IMR-90 (cell line): ENCODE measurements around the gene C9orf78. TPM values are rescaled to one million over a fixed set of nuclear protein-coding genes. Genes with fewer than 3 reads are reported as not detected.

Source experiments
- ATAC-seq: fragments of 200-7000 bp; cut with Tn5 transposase; 2 replicates; pipeline ENCODE4 v1.9.1; 2020; ENCODE audit warnings: low read depth, mild to moderate bottlenecking, moderate library complexity
- BruUV-seq: library from RNA; stranded (reverse); fragments of 400-500 nt; replicated peaks from 2 replicates; lab custom pipeline; 2021; lab: Mats Ljungman, UMichigan
- CTCF ChIA-PET: fragments of 300-600 bp; formaldehyde crosslinking; extraction: SDS; loops from one replicate; lab custom pipeline; 2021; ENCODE audit warnings: antibody characterized with exemption; lab: Yijun Ruan, JAX
- POLR2A ChIA-PET: fragments of 300-600 bp; sonication (Branson Sonifier 250); formaldehyde crosslinking; loops from one replicate; lab custom pipeline; 2022; ENCODE audit warnings: antibody characterized with exemption; ENCODE audit not compliant: unreplicated experiment; lab: Charles Lee
- DNase-seq: peaks from one replicate; pipeline ENCODE4 v3.0.0; 2013
- H2AFZ ChIP-seq: replicated peaks from 2 replicates; pipeline ENCODE3; 2013; ENCODE audit warnings: low read length, mild to moderate bottlenecking; ENCODE audit not compliant: poor library complexity
- H2AK5ac ChIP-seq: 2 replicates; pipeline ENCODE4 v1.6.1; 2013; ENCODE audit warnings: low read depth, low read length, inconsistent platforms
- H2AK9ac ChIP-seq: replicated peaks from 2 replicates; pipeline ENCODE3; 2013; ENCODE audit warnings: mild to moderate bottlenecking, low read depth, low read length, moderate library complexity; ENCODE audit not compliant: poor library complexity
- H2BK120ac ChIP-seq: 2 replicates; pipeline ENCODE4 v1.6.1; 2013; ENCODE audit warnings: low read depth, low read length, inconsistent platforms
- H2BK15ac ChIP-seq: 3 replicates; pipeline ENCODE4 v1.6.1; 2013; ENCODE audit warnings: low read depth, low read length, inconsistent platforms
- H2BK20ac ChIP-seq: 2 replicates; pipeline ENCODE4 v1.6.1; 2013; ENCODE audit warnings: low read depth, mild to moderate bottlenecking, inconsistent platforms, low read length, moderate library complexity
- H2BK5ac ChIP-seq: 2 replicates; pipeline ENCODE4 v1.6.1; 2013; ENCODE audit warnings: mild to moderate bottlenecking, low read depth, low read length, inconsistent platforms; ENCODE audit not compliant: poor library complexity, severe bottlenecking
- H3K14ac ChIP-seq: replicated peaks from 2 replicates; pipeline ENCODE4 v1.6.1; 2013; ENCODE audit warnings: low read depth, low read length, inconsistent platforms
- H3K18ac ChIP-seq: 2 replicates; pipeline ENCODE4 v1.6.1; 2013; ENCODE audit warnings: low read depth, low read length, control low read depth
- H3K23ac ChIP-seq: 2 replicates; pipeline ENCODE4 v1.6.1; 2013; ENCODE audit warnings: low read depth, low read length, inconsistent platforms
- H3K27ac ChIP-seq: 2 replicates; pipeline ENCODE4 v1.5.1; 2013; ENCODE audit warnings: mild to moderate bottlenecking, control low read depth, low read length; ENCODE audit not compliant: insufficient read depth
- H3K27me3 ChIP-seq: 2 replicates; pipeline ENCODE4 v1.6.1; 2013; ENCODE audit warnings: low read length; ENCODE audit not compliant: control insufficient read depth, insufficient read depth
- H3K36me3 ChIP-seq: 2 replicates; pipeline ENCODE4 v1.6.1; 2013; ENCODE audit warnings: low read length, mixed read lengths; ENCODE audit not compliant: control insufficient read depth, insufficient read depth
- H3K4ac ChIP-seq: 2 replicates; pipeline ENCODE4 v1.6.1; 2013; ENCODE audit warnings: low read depth, low read length, inconsistent platforms
- H3K4me1 ChIP-seq: 2 replicates; pipeline ENCODE4 v1.6.1; 2013; ENCODE audit warnings: low read length, mixed read lengths; ENCODE audit not compliant: control insufficient read depth, insufficient read depth
- H3K4me2 ChIP-seq: 2 replicates; pipeline ENCODE4 v1.6.1; 2013; ENCODE audit warnings: low read depth, mild to moderate bottlenecking, control low read depth, low read length, moderate library complexity
- H3K4me3 ChIP-seq: 2 replicates; pipeline ENCODE4 v1.5.1; 2013; ENCODE audit warnings: low read depth, mild to moderate bottlenecking, control low read depth, low read length, moderate library complexity; ENCODE audit not compliant: insufficient read depth
- H3K56ac ChIP-seq: 2 replicates; pipeline ENCODE4 v1.6.1; 2013; ENCODE audit warnings: low read length, inconsistent platforms; ENCODE audit not compliant: insufficient read depth; ENCODE audit errors: extremely low read depth
- H3K79me1 ChIP-seq, 2 experiments: 2 replicates each; pipeline ENCODE4 v1.6.1; 2013; ENCODE audit warnings: low read length in 2 of 2, inconsistent platforms in 1 of 2, low read depth in 1 of 2
- H3K9ac ChIP-seq: 2 replicates; pipeline ENCODE4 v1.6.1; 2013; ENCODE audit warnings: low read depth, low read length, control low read depth
- H3K9me1 ChIP-seq: 2 replicates; pipeline ENCODE4 v1.6.1; 2013; ENCODE audit warnings: low read length, inconsistent platforms; ENCODE audit not compliant: insufficient read depth
- H3K9me3 ChIP-seq: 2 replicates; pipeline ENCODE4 v1.6.1; 2013; ENCODE audit warnings: low read length; ENCODE audit not compliant: control insufficient read depth, insufficient read depth
- H4K20me1 ChIP-seq: 2 replicates; pipeline ENCODE4 v1.6.1; 2013; ENCODE audit warnings: low read length, inconsistent platforms; ENCODE audit not compliant: insufficient read depth
- H4K5ac ChIP-seq: 2 replicates; pipeline ENCODE4 v1.6.1; 2013; ENCODE audit warnings: mild to moderate bottlenecking, low read depth, low read length, control low read depth
- H4K8ac ChIP-seq, 2 experiments: 2 replicates each; pipeline ENCODE4 v1.6.1; 2013; ENCODE audit warnings: low read depth in 2 of 2, low read length in 2 of 2, control low read depth in 1 of 2, inconsistent platforms in 1 of 2
- H4K91ac ChIP-seq: 2 replicates; pipeline ENCODE4 v1.6.1; 2013; ENCODE audit warnings: low read depth, low read length, inconsistent platforms; ENCODE audit not compliant: insufficient read depth
- BHLHE40 ChIP-seq: fragments of 150-350 bp; IDR thresholded peaks from 2 replicates; pipeline ENCODE4 v1.6.1; 2016; ENCODE audit warnings: mild to moderate bottlenecking, low read depth, low read length
- CHD1 ChIP-seq: IDR thresholded peaks from 2 replicates; pipeline ENCODE4 v1.6.1; 2012; ENCODE audit warnings: low read depth, low read length, improper control_type of control experiment
- MAFK ChIP-seq: IDR thresholded peaks from 2 replicates; pipeline ENCODE4 v1.6.1; 2012; ENCODE audit warnings: low read depth, low read length, improper control_type of control experiment
- MAZ ChIP-seq: IDR thresholded peaks from 2 replicates; pipeline ENCODE4 v1.6.1; 2012; ENCODE audit warnings: low read depth, mild to moderate bottlenecking, low read length, improper control_type of control experiment, moderate library complexity, borderline replicate concordance
- MXI1 ChIP-seq: IDR thresholded peaks from 2 replicates; pipeline ENCODE4 v1.6.1; 2012; ENCODE audit warnings: low read depth, mild to moderate bottlenecking, low read length, moderate library complexity, borderline replicate concordance
- NFE2L2 ChIP-seq: fragments of 150-350 bp; IDR thresholded peaks from 2 replicates; pipeline ENCODE4 v1.6.1; 2016; ENCODE audit warnings: low read depth, mild to moderate bottlenecking, low read length
- RAD21 ChIP-seq: IDR thresholded peaks from 2 replicates; pipeline ENCODE4 v1.6.1; 2012; ENCODE audit warnings: low read length, improper control_type of control experiment
- RCOR1 ChIP-seq: IDR thresholded peaks from 2 replicates; pipeline ENCODE4 v1.6.1; 2012; ENCODE audit warnings: mild to moderate bottlenecking, low read length, improper control_type of control experiment; ENCODE audit not compliant: insufficient replicate concordance
- RFX5 ChIP-seq: IDR thresholded peaks from 2 replicates; pipeline ENCODE4 v1.8.0; 2012; ENCODE audit warnings: low read depth, mild to moderate bottlenecking, low read length, moderate library complexity
- SMC3 ChIP-seq: fragments of 150-350 bp; IDR thresholded peaks from 2 replicates; pipeline ENCODE4 v1.6.1; 2016; ENCODE audit warnings: low read depth, mild to moderate bottlenecking, antibody characterized with exemption, low read length, moderate library complexity
- WGBS, 2 experiments: methylation state at CpG; one replicate each; pipeline versions ENCODE4 v1.1.5 to v1.1.7; 2013; ENCODE audit warnings: missing lambda C conversion rate in 2 of 2; ENCODE audit not compliant: insufficient read length in 1 of 2; ENCODE audit errors: extremely low coverage in 2 of 2; 5-methylcytosine and 5-hydroxymethylcytosine counted together
- dilution Hi-C: fragments of 300-500 bp; cut with HindIII; formaldehyde crosslinking; loops from one replicate; pipeline ENCODE4 v1.14.3; 2018; ENCODE audit warnings: low sequenced_read_pairs; ENCODE audit not compliant: unreplicated experiment
- in situ Hi-C: fragments of 300-500 bp; cut with MboI; formaldehyde crosslinking; loops from 3 replicates; pipeline ENCODE4 v1.14.3; 2019; ENCODE audit warnings: low sequenced_read_pairs, inconsistent platforms, mixed read lengths
- intact Hi-C: fragments of 100-400 bp; cut with micrococcal nuclease; formaldehyde crosslinking; loops from 2 replicates; pipeline ENCODE4 v1.10.0; 2022
- polyA plus RNA-seq, 3 experiments: library from polyadenylated mRNA; depleted of rRNA; stranded (reverse); fragments of >200 nt; gene quantifications; 2 replicates each; pipeline ENCODE4 v1.2.3, GENCODE V29; 2012; ENCODE audit warnings: low replicate concordance in 1 of 3
- total RNA-seq: library from RNA; depleted of rRNA; stranded (reverse); fragments of >200 nt; gene quantifications from 2 replicates; pipeline ENCODE4 v1.2.3, GENCODE V29; 2012
- TF ChIP-seq, protein P1 (sequence below): fragments of 150-350 bp; IDR thresholded peaks from 2 replicates; pipeline ENCODE4 v1.6.1; 2017; ENCODE audit warnings: mild to moderate bottlenecking, antibody characterized with exemption, low read length, low read depth

Gene C9orf78
- total and polyA plus RNA-seq, 2 of the 4 experiments (the other 2 are of a cell fraction) = 29.8 to 46.0 TPM

GRCh38 chr9:129868872-129869486 lies 33.9 kb upstream of the C9orf78 start:
- H3K27me3 ChIP-seq = no peaks in the 10 kb centered on the region
- TF ChIP-seq RAD21 = no peak
- TF ChIP-seq NFE2L2 = no peak
- TF ChIP-seq BHLHE40 = no peak
- TF ChIP-seq RCOR1 = no peak
- TF ChIP-seq RFX5 = no peak
- TF ChIP-seq, protein P1, sequence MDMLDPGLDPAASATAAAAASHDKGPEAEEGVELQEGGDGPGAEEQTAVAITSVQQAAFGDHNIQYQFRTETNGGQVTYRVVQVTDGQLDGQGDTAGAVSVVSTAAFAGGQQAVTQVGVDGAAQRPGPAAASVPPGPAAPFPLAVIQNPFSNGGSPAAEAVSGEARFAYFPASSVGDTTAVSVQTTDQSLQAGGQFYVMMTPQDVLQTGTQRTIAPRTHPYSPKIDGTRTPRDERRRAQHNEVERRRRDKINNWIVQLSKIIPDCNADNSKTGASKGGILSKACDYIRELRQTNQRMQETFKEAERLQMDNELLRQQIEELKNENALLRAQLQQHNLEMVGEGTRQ = no peak
- no peak for TF ChIP-seq CHD1
- TF ChIP-seq MXI1 = no peak
- TF ChIP-seq SMC3 = no peak
- TF ChIP-seq MAFK = no peak
- TF ChIP-seq MAZ = no peak
- BruUV-seq = no TSS peak
- dilution Hi-C loops = no loop called here
- no peak overlapping the region for H3K18ac ChIP-seq
- H3K79me1 ChIP-seq = no peaks in the 10 kb centered on the region
- H2BK20ac ChIP-seq = no peak overlapping the region
- no peaks in the 10 kb centered on the region for H3K9me3 ChIP-seq
- ChIA-PET POLR2A (no interaction called here), CTCF (no interaction called here)
- no peak overlapping the region for H4K8ac ChIP-seq
- H2AK9ac ChIP-seq = no peak overlapping the region
- DNase-seq (no peak), ATAC-seq (no peak)
- H3K27ac ChIP-seq = no peak overlapping the region
- H4K20me1 ChIP-seq = no peaks in the 10 kb centered on the region
- WGBS, 2 experiments = 90% methylated on average over 16 of the region's 28 CpGs; no CpG with 5 or more reads in 1 of the 2 experiments
- no peak overlapping the region for H4K5ac ChIP-seq
- no peak overlapping the region for H3K4me3 ChIP-seq
- no peak overlapping the region for H3K23ac ChIP-seq
- in situ Hi-C loops = no loop called here
- H2BK120ac ChIP-seq = no peak overlapping the region
- 0 out of 2 replicates have a peak, but pooled peaks cover 3% of the 10 kb centered on the region for H3K9me1 ChIP-seq
- no peak overlapping the region for H3K9ac ChIP-seq
- H3K4me2 ChIP-seq = no peak overlapping the region
- H3K4me1 ChIP-seq = no peaks in the 10 kb centered on the region
- intact Hi-C loops = no loop called here
- no peak overlapping the region for H3K14ac ChIP-seq
- no peak overlapping the region for H2AFZ ChIP-seq
- peaks cover 29% of the 10 kb centered on the region for H3K36me3 ChIP-seq
- no peak overlapping the region for H3K4ac ChIP-seq
- no peak overlapping the region for H2AK5ac ChIP-seq
- no peak overlapping the region for H2BK15ac ChIP-seq
- H3K56ac ChIP-seq = no peak overlapping the region
- no peak overlapping the region for H2BK5ac ChIP-seq
- no peak overlapping the region for H4K91ac ChIP-seq
